Tibial artery (tissue), 4 donors: ENCODE data around the gene RAP1GDS1.

Experiments used
- DNase-seq, 2 donors: peaks; one replicate each; pipeline ENCODE4 v3.0.0-alpha.2; 2019
- H3K27ac ChIP-seq, 2 donors: fragments of 200-600 bp; sonication (generic) in 1 of 2; 1 replicate in 1 of 2; 2 replicates in 1 of 2; pipeline ENCODE4 v1.5.1; 2018 to 2019; ENCODE audit warnings: mild to moderate bottlenecking in 1 of 2
- H3K27me3 ChIP-seq, 2 donors: fragments of 200-600 bp; sonication (generic) in 1 of 2; one replicate each; pipeline versions ENCODE4 v1.5.1 to v1.6.0; 2016 to 2019
- H3K36me3 ChIP-seq, 3 donors: fragments of 200-600 bp; sonication (generic) in 2 of 3; one replicate each; pipeline ENCODE4 v1.5.1; 2016 to 2019; ENCODE audit warnings: mild to moderate bottlenecking in 2 of 3
- H3K4me1 ChIP-seq, 4 donors: fragments of 200-600 bp; sonication (generic) in 2 of 4; 1 replicate in 3 of 4; 2 replicates in 1 of 4; pipeline ENCODE4 v1.5.1; 2016 to 2019
- H3K4me3 ChIP-seq, 2 donors: fragments of 200-600 bp; sonication (generic) in 1 of 2; 1 replicate in 1 of 2; 2 replicates in 1 of 2; pipeline ENCODE4 v1.5.1; 2018 to 2019; ENCODE audit warnings: mild to moderate bottlenecking in 2 of 2
- H3K9me3 ChIP-seq, 3 donors: fragments of 200-600 bp; sonication (generic) in 1 of 3; one replicate each; pipeline ENCODE4 v1.5.1; 2016 to 2019
- CTCF ChIP-seq, 2 experiments: fragments of 200-600 bp in 1 of 2; fragments of 450-650 bp in 1 of 2; IDR thresholded peaks; one replicate each; pipeline ENCODE4 v1.5.1; 2017 to 2019; ENCODE audit warnings: antibody characterized with exemption in 2 of 2, mild to moderate bottlenecking in 1 of 2, moderate library complexity in 1 of 2
- intact Hi-C: fragments of 100-400 bp; cut with DNase I; formaldehyde crosslinking; loops from one replicate; pipeline ENCODE4 v1.15.0; 2023; ENCODE audit warnings: low total_unique reads

RAP1GDS1 gene

DNA sequence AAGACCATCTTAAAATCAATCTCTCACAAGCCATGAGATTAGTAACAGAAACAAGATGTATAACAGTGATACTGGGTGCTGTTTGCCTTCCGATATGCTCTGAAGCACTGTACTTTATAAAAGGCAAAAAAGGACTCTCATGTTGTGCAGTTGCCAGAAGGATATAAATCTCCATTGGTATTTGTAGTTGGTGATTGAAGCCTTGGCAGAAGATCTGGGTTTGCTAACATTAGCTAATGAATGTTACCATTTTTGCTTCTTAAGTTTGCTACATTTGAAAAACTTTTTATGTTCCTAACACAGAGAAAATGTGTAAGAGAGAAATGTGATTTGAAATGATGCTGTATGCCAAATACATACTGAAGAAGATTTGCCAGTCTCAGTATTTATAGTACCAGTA, 44.4 kb downstream of the RAP1GDS1 start:
- no peak for DNase-seq
- H3K27ac ChIP-seq, result no peak overlapping the region
- peaks cover 0 to 18% (median 6%) of the 10 kb centered on the region in 4 donors for H3K4me1 ChIP-seq
- TF ChIP-seq CTCF (IDR thresholded peaks at IDR 0.05), result no peak
- peaks cover 0 to 14% (median 0%) of the 10 kb centered on the region in 3 donors for H3K9me3 ChIP-seq
- H3K36me3 ChIP-seq, result no peaks in the 10 kb centered on the region
- intact Hi-C loops, result no loop called here
- no peak overlapping the region for H3K4me3 ChIP-seq
- H3K27me3 ChIP-seq, result no peaks in the 10 kb centered on the region

- H3K4me3 ChIP-seq, result no peak overlapping the region
- no peaks in the 10 kb centered on the region for H3K9me3 ChIP-seq
- no peak overlapping the region for H3K27ac ChIP-seq
- intact Hi-C loops, result no loop called here
- H3K36me3 ChIP-seq, result no peaks in the 10 kb centered on the region
- peaks cover 0 to 10% (median 4%) of the 10 kb centered on the region in 4 donors for H3K4me1 ChIP-seq
- H3K27me3 ChIP-seq, result no peaks in the 10 kb centered on the region
- DNase-seq, result no peak
- TF ChIP-seq CTCF (IDR thresholded peaks at IDR 0.05), result no peak
These were observed 49.7 kb downstream of the RAP1GDS1 start for GRCh38 chr4:98310867-98311266.

DNA sequence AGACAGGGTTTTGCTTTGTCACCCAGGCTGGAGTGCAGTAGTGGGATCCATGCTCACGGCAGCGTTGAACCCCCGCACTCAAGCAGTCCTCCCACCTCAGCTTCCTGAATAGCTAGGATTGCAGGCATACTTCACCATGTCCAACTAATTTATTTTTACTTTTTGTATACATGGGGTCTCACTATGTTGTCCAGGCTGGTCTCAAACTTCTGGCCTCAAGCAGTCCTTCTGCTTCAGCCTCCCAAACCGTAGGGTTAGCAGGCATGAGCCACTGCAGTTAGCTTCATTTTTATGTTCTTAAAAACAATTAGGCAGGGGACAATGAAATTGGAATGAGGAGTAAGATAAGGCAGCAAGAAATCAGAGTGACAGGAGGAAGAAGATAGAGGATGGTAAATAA, 50.5 kb downstream of the RAP1GDS1 start:
- Histone ChIP-seq H3K27me3 (no peaks in the 10 kb centered on the region), H3K4me3 (no peak overlapping the region), H3K36me3 (no peaks in the 10 kb centered on the region), H3K4me1 (peaks cover 0 to 2% (median 0%) of the 10 kb centered on the region in 4 donors), H3K9me3 (no peaks in the 10 kb centered on the region), H3K27ac (no peak overlapping the region)
- DNase-seq, result no peak
- intact Hi-C loops, result no loop called here
- TF ChIP-seq CTCF (IDR thresholded peaks at IDR 0.05), result no peak

DNA sequence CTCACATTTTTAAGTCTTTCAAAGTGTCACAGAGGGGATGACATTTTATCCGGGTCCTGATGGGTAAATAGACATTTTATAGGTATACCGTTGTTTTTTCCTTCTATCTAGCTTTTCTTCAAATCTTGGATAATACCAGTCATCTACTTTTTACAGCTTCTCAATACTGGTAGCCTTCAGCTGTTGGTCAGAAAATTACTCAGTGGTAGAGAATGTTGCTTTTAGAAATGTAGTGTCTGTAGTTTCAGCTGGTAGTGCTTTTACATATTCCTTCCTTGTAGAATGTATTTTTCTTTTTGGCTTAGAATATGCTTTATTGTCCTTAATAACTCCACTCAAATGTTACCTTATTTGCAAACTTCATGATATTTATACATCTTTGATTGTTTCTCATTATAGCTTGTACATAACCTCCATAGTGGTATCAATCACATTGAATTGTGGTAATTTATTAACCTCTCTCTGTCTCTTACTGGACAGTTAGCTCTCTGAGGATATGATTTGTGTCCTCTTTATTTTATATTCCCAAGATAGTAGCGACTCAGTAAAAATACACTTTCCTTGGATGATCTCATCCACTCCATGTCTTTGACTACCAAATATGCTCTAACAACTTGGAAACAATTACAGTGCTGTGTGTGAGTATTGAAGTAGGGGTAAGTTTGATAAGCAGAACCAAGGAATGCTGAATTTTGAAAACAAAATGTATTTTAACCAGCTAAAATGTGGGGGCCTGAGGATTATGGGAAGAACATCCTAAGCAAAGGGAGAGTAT, 53.8 kb downstream of the RAP1GDS1 start:
- intact Hi-C loops, result no loop called here

DNA sequence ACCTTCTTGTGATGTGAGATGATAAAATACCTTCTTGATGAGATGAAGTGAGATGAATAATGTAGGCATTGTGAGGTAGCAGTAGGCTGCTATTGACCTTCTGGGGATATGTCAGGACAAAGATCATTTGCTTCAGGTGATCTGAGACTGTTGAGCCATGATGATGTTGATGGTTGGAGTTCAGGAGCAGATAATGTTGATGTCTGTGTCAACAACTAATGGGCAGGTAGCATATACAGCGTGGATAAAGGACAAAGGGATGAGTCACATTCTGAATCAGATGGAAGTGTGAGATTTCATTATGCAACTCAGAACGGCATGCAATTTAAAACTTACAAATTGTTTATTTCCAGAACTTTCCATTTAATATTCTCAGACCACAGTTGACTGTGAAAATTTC, 57.3 kb downstream of the RAP1GDS1 start:
- Histone ChIP-seq H3K4me3 (no peak overlapping the region), H3K27me3 (no peaks in the 10 kb centered on the region), H3K9me3 (no peaks in the 10 kb centered on the region), H3K4me1 (no peaks in the 10 kb centered on the region), H3K36me3 (peaks cover 0 to 5% (median 0%) of the 10 kb centered on the region in 3 donors), H3K27ac (no peak overlapping the region)
- intact Hi-C loops, result no loop called here
- TF ChIP-seq CTCF (IDR thresholded peaks at IDR 0.05), result no peak
- no peak for DNase-seq

More for the DNA sequence above, 53.8 kb downstream of the RAP1GDS1 start:
- no peaks in the 10 kb centered on the region for H3K9me3 ChIP-seq
- peaks cover 0 to 2% (median 0%) of the 10 kb centered on the region in 3 donors for H3K36me3 ChIP-seq
- DNase-seq, result no peak
- TF ChIP-seq CTCF (IDR thresholded peaks at IDR 0.05), result no peak
- no peaks in the 10 kb centered on the region for H3K27me3 ChIP-seq
- H3K4me1 ChIP-seq, result no peaks in the 10 kb centered on the region
- H3K4me3 ChIP-seq, result no peak overlapping the region
- no peak overlapping the region for H3K27ac ChIP-seq
